HepG2 (cell line): ENCODE results near the gene KRTAP10-10. TPM values are rescaled to one million over a fixed set of nuclear protein-coding genes. Genes with fewer than 3 reads are reported as not detected.

Experiments used
- ATAC-seq: fragments of 200-7000 bp; cut with Tn5 transposase; 3 replicates; pipeline ENCODE4 v1.9.1; 2020; ENCODE audit warnings: mild to moderate bottlenecking, moderate library complexity
- BruUV-seq: library from RNA; stranded (reverse); fragments of 400-500 nt; replicated peaks from 2 replicates; lab custom pipeline; 2021; lab: Mats Ljungman, UMichigan
- CTCF ChIA-PET: fragments of 300-600 bp; formaldehyde crosslinking; extraction: SDS; loops from one replicate; lab custom pipeline; 2021; ENCODE audit warnings: low total read pairs, inconsistent platforms, low intra/inter-chr PET ratio; lab: Yijun Ruan, JAX
- POLR2A ChIA-PET: fragments of 350-600 bp; sonication (Branson Sonifier 250); formaldehyde crosslinking; loops from one replicate; lab custom pipeline; 2020; ENCODE audit warnings: antibody characterized with exemption, inconsistent platforms; lab: Yijun Ruan, JAX
- DNase-seq: peaks from one replicate; pipeline ENCODE4 v3.0.0-alpha.2; 2015; ENCODE audit warnings: low spot score
- FAIRE-seq: peaks from 3 replicates; lab custom pipeline; 2011; peaks lifted over from hg19 to GRCh38; lab: Jason Lieb, UNC
- H2AFZ ChIP-seq: one replicate; pipeline ENCODE4 v1.6.1; 2011; ENCODE audit warnings: low read length, inconsistent platforms
- H3K27ac ChIP-seq: fragments of 300-600 bp; 3 replicates; pipeline ENCODE4 v1.8.0; 2011; ENCODE audit warnings: mixed run types, mild to moderate bottlenecking, mixed read lengths, low read length, inconsistent platforms; ENCODE audit not compliant: insufficient read depth; ENCODE audit errors: extremely low read length
- H3K27me3 ChIP-seq, 2 experiments: fragments of 200-600 bp in 1 of 2; 2 replicates in 1 of 2; 3 replicates in 1 of 2; pipeline versions ENCODE4 v1.6.0 to v1.8.0; 2011; ENCODE audit warnings: low read length in 2 of 2, mild to moderate bottlenecking in 2 of 2, moderate library complexity in 2 of 2, inconsistent platforms in 1 of 2; ENCODE audit not compliant: insufficient read depth in 2 of 2, control insufficient read depth in 1 of 2
- H3K36me3 ChIP-seq, 2 experiments: fragments of 200-600 bp in 1 of 2; replicated peaks in 1 of 2; 2 replicates in 1 of 2; 3 replicates in 1 of 2; pipeline versions ENCODE4 v1.5.1 to v1.8.0; 2011; ENCODE audit warnings: low read length in 2 of 2, inconsistent platforms in 1 of 2; ENCODE audit not compliant: insufficient read depth in 2 of 2, control insufficient read depth in 1 of 2
- H3K4me1 ChIP-seq: 2 replicates; pipeline ENCODE4 v1.5.1; 2012; ENCODE audit warnings: low read length, inconsistent platforms; ENCODE audit not compliant: insufficient read depth
- H3K4me2 ChIP-seq: 2 replicates; pipeline ENCODE4 v1.6.0; 2011; ENCODE audit warnings: low read depth, low read length, inconsistent platforms
- H3K4me3 ChIP-seq, 3 experiments: fragments of 200-600 bp in 1 of 3; sonication (generic), shearing (Covaris generic) in 1 of 3; replicated peaks in 1 of 3; 2 replicates each; pipeline ENCODE4 v1.5.1; 2011 to 2016; ENCODE audit warnings: low read length in 3 of 3, inconsistent platforms in 2 of 3, low read depth in 2 of 3, mild to moderate bottlenecking in 2 of 3, control low read depth in 1 of 3, mixed read lengths in 1 of 3; ENCODE audit not compliant: insufficient read depth in 1 of 3
- H3K79me2 ChIP-seq: one replicate; pipeline ENCODE4 v1.6.1; 2011; ENCODE audit warnings: low read length, inconsistent platforms; ENCODE audit not compliant: insufficient read depth
- H3K9ac ChIP-seq: 2 replicates; pipeline ENCODE4 v1.6.0; 2011; ENCODE audit warnings: mild to moderate bottlenecking, low read depth, low read length, inconsistent platforms; ENCODE audit not compliant: insufficient read depth
- H3K9me3 ChIP-seq: 2 replicates; pipeline ENCODE4 v1.5.1; 2012; ENCODE audit warnings: mild to moderate bottlenecking, low read length
- H4K20me1 ChIP-seq: 2 replicates; pipeline ENCODE4 v1.6.0; 2011; ENCODE audit warnings: inconsistent platforms, mild to moderate bottlenecking, low read length, moderate library complexity; ENCODE audit not compliant: insufficient read depth
- ATAD3A ChIP-seq: sonication (generic); formaldehyde crosslinking; IDR thresholded peaks from 2 replicates; pipeline ENCODE4 v1.4.0; 2020; ENCODE audit warnings: missing genetic modification reagents
- GABPA ChIP-seq, 2 experiments: IDR thresholded peaks; 2 replicates each; pipeline ENCODE4 v1.6.1; 2011 to 2016; ENCODE audit warnings: low read depth in 2 of 2, low read length in 1 of 2, missing biosample characterization in 1 of 2, missing genetic modification characterization in 1 of 2
- KMT2A ChIP-seq: sonication (generic); formaldehyde crosslinking; IDR thresholded peaks from 2 replicates; pipeline ENCODE4 v1.4.0; 2020; ENCODE audit warnings: missing genetic modification reagents
- NFKBIZ ChIP-seq: IDR thresholded peaks from 2 replicates; pipeline ENCODE4 v1.6.1; 2018; ENCODE audit warnings: missing genetic modification reagents, missing compliant biosample characterization
- NPAS2 ChIP-seq: sonication (generic); formaldehyde crosslinking; IDR thresholded peaks from 2 replicates; pipeline ENCODE4 v1.8.0; 2022; ENCODE audit warnings: mild to moderate bottlenecking, missing genetic modification reagents, borderline replicate concordance
- SP2 ChIP-seq: sonication (generic); formaldehyde crosslinking; IDR thresholded peaks from 2 replicates; pipeline ENCODE4 v1.5.1; 2020; ENCODE audit warnings: mild to moderate bottlenecking, missing genetic modification reagents
- TMF1 ChIP-seq: sonication (generic); formaldehyde crosslinking; IDR thresholded peaks from 2 replicates; pipeline ENCODE4 v1.8.1; 2022; ENCODE audit warnings: low read depth, missing genetic modification reagents
- ZNF567 ChIP-seq: sonication (generic); formaldehyde crosslinking; IDR thresholded peaks from 2 replicates; pipeline ENCODE4 v1.8.1; 2023; ENCODE audit warnings: mild to moderate bottlenecking, missing genetic modification reagents, borderline replicate concordance
- WGBS: methylation state at CpG from one replicate; pipeline ENCODE4 v1.1.6; 2017; ENCODE audit warnings: low lambda C conversion rate; 5-methylcytosine and 5-hydroxymethylcytosine counted together
- in situ Hi-C: cut with HindIII; loops from 2 replicates; pipeline ENCODE4 v1.10.0; 2017; ENCODE audit warnings: low pct_unique_long_range_greater_than_20kb; ENCODE audit not compliant: extremely low pct_ligation_motif_present
- intact Hi-C: fragments of 100-400 bp; cut with micrococcal nuclease; formaldehyde crosslinking; loops from one replicate; pipeline ENCODE4 v1.10.0; 2022; ENCODE audit not compliant: unreplicated experiment
- polyA plus RNA-seq, 8 experiments: library from polyadenylated mRNA; depleted of rRNA in 3 of 8; stranded (reverse) in 7 of 8; unstranded in 1 of 8; fragments of >200 nt; fragmentation: Illumina TruSeq in 4 of 8; extraction: Trizol in 4 of 8; gene quantifications; 2 replicates each; pipeline versions ENCODE4 v1.2.1 to v1.2.3, GENCODE V29; 2011 to 2016; ENCODE audit warnings: low read depth in 4 of 8, missing spikeins in 1 of 8, mixed read lengths in 1 of 8; ENCODE audit not compliant: insufficient read depth in 1 of 8
- total RNA-seq, 5 experiments: library from RNA; depleted of rRNA; stranded (reverse); fragments of >200 nt; fragmentation: Illumina TruSeq; extraction: Trizol; gene quantifications; 2 replicates each; pipeline ENCODE4 v1.2.3, GENCODE V29; 2016; ENCODE audit warnings: low read depth in 1 of 5
- TF ChIP-seq, protein P1 (sequence below): sonication (generic); formaldehyde crosslinking; IDR thresholded peaks from 2 replicates; pipeline ENCODE4 v1.5.0; 2020; ENCODE audit warnings: missing genetic modification reagents
- TF ChIP-seq, protein P2 (sequence below): sonication (generic); formaldehyde crosslinking; IDR thresholded peaks from 2 replicates; pipeline ENCODE4 v1.4.0; 2020; ENCODE audit warnings: missing genetic modification reagents
- TF ChIP-seq, protein P3 (sequence below): sonication (generic); formaldehyde crosslinking; IDR thresholded peaks from 2 replicates; pipeline ENCODE4 v1.8.1; 2023; ENCODE audit warnings: mild to moderate bottlenecking, missing genetic modification reagents
- TF ChIP-seq, protein P4 (sequence below): IDR thresholded peaks from 2 replicates; pipeline ENCODE4 v1.6.1; 2016; ENCODE audit warnings: mild to moderate bottlenecking

KRTAP10-10 gene
- total and polyA plus RNA-seq, 2 of the 13 experiments (the other 11 are each of a cell fraction or from before 2014, with no cell fraction given): not detected

DNA sequence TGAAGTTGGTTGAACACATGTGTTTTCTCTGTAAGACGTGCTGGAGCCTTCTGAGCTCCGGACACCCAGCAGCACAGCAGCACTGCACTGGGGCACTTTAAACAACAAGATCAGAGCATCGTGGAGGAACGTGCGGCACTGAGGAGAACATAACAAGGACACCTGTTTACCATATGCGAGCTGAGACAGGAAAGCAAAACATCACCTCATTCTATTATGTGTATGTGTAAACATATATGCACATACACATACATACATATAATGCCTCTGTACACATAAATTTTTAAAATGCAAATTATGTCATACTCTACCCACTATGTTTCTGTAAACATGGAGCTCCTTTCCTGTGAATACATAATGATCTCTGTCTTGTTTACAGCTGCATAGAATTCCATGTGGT lies 41.6 kb upstream of the KRTAP10-10 start:
- Histone ChIP-seq H3K27ac (no peak overlapping the region), H3K27me3 (peaks cover 0 to 1% of the 10 kb centered on the region in 2 experiments; a peak in 1 of 5 replicates), H3K79me2 (no peaks in the 10 kb centered on the region), H3K4me2 (no peak overlapping the region), H3K4me1 (peaks cover 43% of the 10 kb centered on the region), H3K36me3 (no peaks in the 10 kb centered on the region), H2AFZ (no peak overlapping the region)
- in situ Hi-C loops: no loop called here
- no TSS peak for BruUV-seq
- DNase-seq: no peak
- ATAC-seq: no peak
- FAIRE-seq: no peak
- no peak for TF ChIP-seq ATAD3A
- TF ChIP-seq, protein P1, sequence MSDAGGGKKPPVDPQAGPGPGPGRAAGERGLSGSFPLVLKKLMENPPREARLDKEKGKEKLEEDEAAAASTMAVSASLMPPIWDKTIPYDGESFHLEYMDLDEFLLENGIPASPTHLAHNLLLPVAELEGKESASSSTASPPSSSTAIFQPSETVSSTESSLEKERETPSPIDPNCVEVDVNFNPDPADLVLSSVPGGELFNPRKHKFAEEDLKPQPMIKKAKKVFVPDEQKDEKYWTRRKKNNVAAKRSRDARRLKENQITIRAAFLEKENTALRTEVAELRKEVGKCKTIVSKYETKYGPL (CRISPR knock-in tag): no peak
- TF ChIP-seq, all 625 proteins: peak for 0
- intact Hi-C loops: no loop called here
- H3K9ac ChIP-seq: no peak overlapping the region
- H3K9me3 ChIP-seq: no peaks in the 10 kb centered on the region
- POLR2A ChIA-PET: no interaction called here
- 93% methylated on average over 6 of the region's 6 CpGs for WGBS
- CTCF ChIA-PET: no interaction called here
- no peak overlapping the region for H3K4me3 ChIP-seq
- no peaks in the 10 kb centered on the region for H4K20me1 ChIP-seq

DNA sequence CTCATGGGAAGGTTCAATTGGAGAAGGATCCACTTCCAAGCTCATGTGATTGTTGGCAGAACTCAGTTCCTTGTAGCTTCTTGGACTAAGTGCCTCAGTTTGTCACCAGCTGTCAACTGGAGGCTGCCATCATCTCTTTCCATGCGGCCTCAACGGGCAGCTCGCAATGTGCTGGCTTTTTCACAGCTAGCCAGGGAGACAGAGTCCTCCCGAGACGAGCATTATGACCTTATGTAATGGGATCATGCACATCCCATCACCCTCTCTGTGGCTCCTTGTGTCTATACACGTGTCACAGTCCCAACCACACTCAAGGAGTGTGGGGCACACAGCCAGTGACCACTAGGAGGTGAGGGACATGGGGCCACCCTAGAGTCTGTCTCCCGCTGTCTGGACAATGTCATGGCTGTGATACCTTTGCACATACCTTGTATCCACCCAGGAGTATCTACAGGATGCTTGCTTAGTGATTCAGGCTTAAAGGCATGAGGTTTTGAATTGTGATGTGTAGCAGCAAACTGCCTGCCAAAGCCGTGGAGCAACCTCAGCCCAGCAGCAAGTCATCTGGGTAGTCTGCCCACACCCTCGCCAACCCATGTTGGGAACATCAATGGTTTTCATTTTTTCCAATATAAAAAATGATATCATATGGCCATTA lies 41.0 kb upstream of the KRTAP10-10 start:
- Histone ChIP-seq H3K9me3 (no peaks in the 10 kb centered on the region), H2AFZ (no peak overlapping the region), H3K9ac (no peak overlapping the region), H3K27me3 (peaks cover 0 to 1% of the 10 kb centered on the region in 2 experiments; a peak in 1 of 5 replicates), H3K27ac (no peak overlapping the region), H3K79me2 (no peaks in the 10 kb centered on the region), H3K4me1 (peaks cover 41% of the 10 kb centered on the region), H4K20me1 (no peaks in the 10 kb centered on the region), H3K4me2 (no peak overlapping the region)
- no TSS peak for BruUV-seq
- WGBS: 84% methylated on average over 9 of the region's 9 CpGs
- intact Hi-C loops: no loop called here
- FAIRE-seq: no peak
- CTCF ChIA-PET: no interaction called here
- no peak for TF ChIP-seq KMT2A
- no peak for TF ChIP-seq NPAS2
- TF ChIP-seq, protein P2, sequence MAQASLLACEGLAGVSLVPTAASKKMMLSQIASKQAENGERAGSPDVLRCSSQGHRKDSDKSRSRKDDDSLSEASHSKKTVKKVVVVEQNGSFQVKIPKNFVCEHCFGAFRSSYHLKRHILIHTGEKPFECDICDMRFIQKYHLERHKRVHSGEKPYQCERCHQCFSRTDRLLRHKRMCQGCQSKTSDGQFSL (CRISPR knock-in tag): no peak
- TF ChIP-seq, protein P3, sequence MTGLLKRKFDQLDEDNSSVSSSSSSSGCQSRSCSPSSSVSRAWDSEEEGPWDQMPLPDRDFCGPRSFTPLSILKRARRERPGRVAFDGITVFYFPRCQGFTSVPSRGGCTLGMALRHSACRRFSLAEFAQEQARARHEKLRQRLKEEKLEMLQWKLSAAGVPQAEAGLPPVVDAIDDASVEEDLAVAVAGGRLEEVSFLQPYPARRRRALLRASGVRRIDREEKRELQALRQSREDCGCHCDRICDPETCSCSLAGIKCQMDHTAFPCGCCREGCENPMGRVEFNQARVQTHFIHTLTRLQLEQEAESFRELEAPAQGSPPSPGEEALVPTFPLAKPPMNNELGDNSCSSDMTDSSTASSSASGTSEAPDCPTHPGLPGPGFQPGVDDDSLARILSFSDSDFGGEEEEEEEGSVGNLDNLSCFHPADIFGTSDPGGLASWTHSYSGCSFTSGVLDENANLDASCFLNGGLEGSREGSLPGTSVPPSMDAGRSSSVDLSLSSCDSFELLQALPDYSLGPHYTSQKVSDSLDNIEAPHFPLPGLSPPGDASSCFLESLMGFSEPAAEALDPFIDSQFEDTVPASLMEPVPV: no peak
- TF ChIP-seq NFKBIZ (CRISPR knock-in tag): no peak
- TF ChIP-seq SP2 (CRISPR knock-in tag): no peak
- no peak for TF ChIP-seq TMF1 (CRISPR knock-in tag)
- TF ChIP-seq GABPA (IDR thresholded peaks at IDR 0.05; ENCODE audit: low read depth, low read length): no peak
- no peak for TF ChIP-seq GABPA (CRISPR knock-in tag; IDR thresholded peaks at IDR 0.05; ENCODE audit: low read depth)
- TF ChIP-seq ZNF567: no peak
- TF ChIP-seq, protein P4, sequence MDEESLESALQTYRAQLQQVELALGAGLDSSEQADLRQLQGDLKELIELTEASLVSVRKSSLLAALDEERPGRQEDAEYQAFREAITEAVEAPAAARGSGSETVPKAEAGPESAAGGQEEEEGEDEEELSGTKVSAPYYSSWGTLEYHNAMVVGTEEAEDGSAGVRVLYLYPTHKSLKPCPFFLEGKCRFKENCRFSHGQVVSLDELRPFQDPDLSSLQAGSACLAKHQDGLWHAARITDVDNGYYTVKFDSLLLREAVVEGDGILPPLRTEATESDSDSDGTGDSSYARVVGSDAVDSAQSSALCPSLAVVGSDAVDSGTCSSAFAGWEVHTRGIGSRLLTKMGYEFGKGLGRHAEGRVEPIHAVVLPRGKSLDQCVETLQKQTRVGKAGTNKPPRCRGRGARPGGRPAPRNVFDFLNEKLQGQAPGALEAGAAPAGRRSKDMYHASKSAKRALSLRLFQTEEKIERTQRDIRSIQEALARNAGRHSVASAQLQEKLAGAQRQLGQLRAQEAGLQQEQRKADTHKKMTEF (CRISPR knock-in tag): no peak
- TF ChIP-seq, all 625 proteins: peak for 0
- POLR2A ChIA-PET: no interaction called here
- DNase-seq (no peak), ATAC-seq (no peak)
- in situ Hi-C loops: no loop called here
- no peaks in the 10 kb centered on the region for H3K36me3 ChIP-seq
- H3K4me3 ChIP-seq: no peak overlapping the region
